ENCODE data around the gene ME3.

Gene ME3

DNA sequence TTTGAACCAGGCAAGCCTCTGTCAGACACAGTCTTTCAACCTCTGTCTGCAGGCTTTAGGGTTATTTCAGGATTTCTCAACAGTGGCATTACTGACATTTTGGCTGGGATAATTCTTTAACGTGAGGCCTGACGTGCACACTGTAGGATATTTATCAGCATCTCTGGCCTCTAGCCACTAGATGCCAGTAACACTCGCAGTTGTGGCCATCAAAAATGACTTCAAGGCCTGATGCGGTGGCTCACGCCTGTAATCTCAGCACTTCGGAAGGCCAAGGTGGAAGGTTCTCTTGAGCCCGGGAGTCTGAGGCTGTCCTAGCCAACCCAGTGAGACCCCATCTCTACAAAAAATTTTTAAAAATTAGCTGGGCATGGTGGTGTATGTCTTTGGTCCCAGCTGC lies 184.7 kb downstream of the ME3 start:
- DNase-seq (ENCODE audit: low spot score), result no peak

DNA sequence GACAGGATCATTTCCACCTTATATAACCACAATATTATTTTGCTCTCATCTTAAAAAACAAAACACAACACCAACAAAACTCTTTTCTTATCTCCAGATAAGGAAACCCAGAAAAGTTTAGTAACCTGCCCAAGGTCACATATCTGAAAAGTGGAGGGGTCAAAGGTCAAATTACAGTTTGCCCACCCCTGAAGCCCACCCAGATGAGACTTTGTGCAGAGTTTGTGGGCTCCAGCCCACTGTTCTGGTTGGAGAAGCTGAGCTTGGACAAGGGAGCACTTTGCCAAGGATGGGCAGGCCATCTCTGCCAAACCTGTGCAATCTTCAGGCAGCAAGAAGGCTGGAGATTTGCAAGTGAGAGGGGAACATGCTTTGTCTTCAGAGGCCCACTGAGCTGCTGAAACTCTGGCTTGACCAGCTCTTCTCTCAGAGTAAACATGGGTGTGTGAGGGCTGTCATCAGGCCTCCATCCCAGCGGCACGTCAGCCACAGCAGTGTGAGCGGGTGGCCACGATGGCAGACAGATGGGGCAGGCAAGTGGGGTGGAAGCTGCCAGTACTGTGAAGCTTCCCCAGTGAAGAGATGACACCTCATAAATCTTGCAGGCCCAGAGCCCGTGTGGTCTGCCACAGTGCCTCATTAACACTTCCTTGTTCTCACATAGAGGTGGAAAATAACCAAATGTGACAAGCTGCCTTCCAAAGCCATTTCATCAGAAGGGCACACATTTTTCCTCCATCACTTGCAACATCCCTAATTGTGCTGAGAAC lies 186.0 kb downstream of the ME3 start:
- no peak for DNase-seq (ENCODE audit: low spot score)

DNA sequence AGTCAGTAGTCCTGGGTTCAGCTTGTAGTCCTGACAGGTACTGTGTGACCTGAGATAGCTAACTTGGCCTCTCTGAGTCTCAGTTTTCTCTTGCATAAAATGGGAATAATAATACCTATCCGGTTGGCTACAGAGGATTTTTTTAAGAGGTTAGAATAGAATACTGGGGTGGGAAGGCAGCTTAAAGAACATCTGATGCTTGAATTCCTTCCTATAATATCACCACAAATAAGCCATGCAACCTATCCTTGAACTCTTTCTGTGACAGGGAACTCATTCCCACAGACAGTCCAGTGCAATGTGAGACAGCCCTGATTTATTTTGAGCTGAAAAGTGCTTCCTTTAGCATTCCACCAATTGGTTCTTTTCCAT lies 187.6 kb downstream of the ME3 start:
- no peak for DNase-seq (ENCODE audit: low spot score)

DNA sequence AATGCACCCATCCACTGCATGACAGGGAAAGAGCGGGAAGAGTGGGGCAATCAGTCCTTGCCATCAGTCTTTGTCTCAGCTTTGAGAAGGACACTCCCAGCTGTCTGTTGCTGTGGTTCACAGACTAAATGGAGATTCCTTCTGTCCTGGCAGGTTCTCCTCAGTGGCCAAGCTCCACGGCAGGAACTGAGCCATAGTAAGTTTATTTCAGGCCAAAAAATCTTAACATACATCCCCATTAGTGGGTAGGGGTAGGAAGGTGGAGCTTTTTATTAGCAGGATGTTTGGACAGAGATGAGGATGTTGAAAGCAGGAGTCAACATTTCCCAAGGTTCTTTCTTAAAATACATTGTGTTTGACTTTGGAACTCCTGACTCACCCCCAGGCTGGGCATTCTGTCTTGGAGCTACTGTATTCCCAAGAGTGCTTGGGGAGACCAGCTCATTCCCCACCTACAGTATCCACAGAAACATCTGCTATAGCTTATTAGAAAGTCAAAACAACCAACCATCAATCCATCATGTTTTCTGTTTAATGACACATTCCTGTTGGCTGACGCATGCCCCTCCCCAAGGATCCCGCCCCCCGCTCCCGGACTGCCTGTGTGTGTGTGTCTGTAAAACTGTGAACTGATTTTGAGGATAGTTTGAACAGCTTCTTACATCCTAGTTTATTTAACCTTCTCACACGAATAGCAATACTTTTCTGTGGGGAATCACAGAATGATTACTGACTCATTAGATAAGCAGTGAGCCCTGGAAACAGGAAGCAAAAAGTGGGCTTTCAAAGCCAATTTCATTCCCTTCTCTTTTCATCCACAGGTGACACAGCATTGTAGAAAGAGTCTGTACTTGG lies 188.2 kb downstream of the ME3 start:
- DNase-seq (ENCODE audit: low spot score), result peak; percentile 90

DNA sequence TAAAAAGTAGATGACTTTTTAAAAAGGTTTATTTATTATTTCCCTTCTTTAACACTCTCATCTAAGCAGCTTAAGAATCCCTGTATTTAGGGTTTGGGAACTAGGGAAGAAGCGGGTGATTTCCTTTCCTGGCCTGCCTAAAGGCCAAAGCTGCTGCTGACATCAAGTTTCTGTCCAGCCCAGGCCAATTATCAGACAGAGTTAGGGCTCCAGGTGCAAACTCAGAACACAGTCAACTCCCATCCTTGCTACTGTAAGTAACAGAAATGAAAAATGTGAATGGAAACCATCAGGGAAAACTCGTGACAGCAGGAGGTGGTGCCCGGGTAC lies 188.8 kb downstream of the ME3 start:
- no peak for DNase-seq (ENCODE audit: low spot score)

DNA sequence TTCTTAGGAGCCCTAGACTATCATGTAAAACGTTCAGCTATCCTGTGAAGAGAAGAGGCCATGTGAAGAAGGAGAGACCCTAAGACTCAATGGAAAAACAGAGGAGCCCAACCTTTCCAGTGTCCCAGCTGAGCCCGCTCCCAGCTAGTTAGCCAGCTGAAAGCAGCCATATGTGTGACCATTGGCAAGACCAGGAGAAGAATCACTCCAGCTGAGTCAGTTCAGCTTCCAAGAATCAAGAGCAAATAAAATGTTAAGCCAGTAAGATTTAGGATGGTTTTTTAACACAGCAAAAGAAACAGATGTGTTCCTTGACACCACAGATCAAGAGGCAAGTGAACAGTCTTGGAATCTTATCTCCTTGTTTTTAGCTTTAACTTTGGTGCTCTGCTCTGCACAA lies 189.7 kb downstream of the ME3 start:
- no peak for DNase-seq (ENCODE audit: low spot score)

DNA sequence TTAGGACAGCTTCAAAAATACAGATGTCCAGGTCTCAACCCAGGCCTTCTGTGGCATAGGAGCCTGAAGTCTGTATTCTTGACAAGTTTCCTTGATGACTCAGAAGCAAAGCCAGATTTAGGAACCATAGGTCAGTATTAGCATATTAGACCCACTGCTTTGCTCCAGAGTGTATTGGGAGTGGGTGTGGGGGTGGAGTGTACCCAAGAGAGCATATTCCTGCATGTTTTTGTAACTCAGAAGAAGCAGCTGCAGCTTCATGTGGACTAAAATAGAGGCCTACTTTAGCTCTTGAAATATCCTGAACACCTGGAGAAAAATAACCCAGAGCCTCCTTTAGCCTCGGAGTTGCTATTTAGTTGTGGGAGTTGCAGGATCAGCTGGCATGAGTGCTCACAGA lies 191.0 kb downstream of the ME3 start:
- no peak for DNase-seq (ENCODE audit: low spot score)

DNA sequence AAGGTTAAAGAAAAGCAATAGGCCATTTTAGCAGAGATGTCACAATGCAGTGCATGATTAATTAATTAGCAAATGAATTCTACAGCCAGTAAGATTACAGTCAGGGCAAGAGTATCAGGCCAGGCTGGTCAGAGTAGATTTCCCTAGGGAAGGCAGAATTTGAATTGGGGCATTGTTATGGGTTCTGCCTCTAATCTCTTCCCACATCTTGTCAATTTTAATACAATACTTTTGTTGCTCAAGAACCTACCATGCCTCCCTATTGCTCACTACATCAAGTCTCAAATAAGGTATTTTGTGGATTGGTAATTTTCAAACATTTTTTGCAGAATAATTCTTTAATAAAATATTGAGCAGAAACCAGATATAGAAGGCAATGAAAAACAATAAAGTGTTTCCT lies 194.1 kb downstream of the ME3 start:
- no peak for DNase-seq (ENCODE audit: low spot score)

DNA sequence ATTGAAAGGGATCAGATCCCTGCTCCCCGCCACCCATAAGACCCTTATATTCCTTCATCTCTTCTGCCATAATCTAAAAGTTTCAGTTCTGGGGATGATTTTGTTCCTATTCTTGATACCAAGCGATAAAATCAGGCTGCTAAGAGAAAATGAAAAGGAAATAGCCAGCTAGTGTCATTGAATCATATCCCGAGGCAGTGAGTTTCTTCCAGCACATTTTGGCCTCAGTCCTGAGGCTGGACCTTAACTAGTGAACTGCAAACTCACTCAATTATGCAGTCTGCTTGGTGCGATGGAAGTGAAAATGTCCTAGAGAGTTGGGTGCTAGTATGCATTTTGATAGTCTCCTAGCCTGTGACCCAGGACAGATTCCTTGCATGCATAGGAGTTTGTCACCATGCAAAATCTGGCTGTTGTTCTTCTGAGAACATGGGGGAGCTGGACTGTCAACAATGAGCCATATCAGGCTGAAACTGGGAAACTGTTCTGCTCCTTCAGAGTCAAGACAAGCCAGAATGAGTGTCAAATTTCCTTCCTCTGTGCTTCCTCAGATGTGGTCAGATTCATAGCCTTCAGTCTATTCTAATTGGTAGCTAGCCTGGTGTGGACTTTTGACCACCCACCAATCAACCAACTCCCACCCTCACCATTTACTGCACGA lies 194.8 kb downstream of the ME3 start:
- peak; percentile 20 for DNase-seq (ENCODE audit: low spot score)

DNA sequence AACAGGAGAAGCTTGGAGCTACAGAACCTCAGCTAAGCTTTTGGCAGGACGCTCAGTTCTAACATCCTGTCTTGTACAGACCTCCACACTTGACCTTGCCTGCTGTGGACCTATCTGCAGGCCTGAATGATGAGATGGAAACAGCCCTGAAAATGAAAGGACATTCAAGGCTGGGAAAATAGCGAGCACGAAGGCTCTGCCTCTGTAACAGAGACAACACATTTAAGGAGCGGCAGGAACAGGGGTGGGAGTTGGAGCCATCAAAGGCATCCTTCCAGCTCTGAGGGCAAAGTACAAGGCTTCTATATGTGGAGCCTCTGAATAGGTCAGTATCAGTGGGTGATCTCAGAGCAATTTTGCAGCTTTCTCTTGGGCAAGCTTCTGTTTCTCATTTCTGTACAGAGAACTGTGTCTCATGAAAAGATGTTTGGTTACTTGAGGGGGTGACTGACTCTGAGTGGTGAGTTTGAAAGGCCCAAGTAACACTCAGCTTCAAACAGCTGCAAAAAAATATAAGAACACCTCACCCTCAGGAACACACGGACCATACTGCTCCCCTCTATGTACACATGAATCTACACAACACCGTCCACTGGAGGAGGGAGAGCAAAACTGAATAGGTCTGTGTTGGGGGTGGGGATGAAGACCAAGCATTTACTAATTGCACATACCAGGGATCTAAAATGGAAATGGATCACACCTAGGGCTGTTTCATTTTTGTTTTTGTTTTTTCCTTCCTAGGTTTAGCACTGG lies 196.1 kb downstream of the ME3 start:
- DNase-seq (ENCODE audit: low spot score), result no peak

DNA sequence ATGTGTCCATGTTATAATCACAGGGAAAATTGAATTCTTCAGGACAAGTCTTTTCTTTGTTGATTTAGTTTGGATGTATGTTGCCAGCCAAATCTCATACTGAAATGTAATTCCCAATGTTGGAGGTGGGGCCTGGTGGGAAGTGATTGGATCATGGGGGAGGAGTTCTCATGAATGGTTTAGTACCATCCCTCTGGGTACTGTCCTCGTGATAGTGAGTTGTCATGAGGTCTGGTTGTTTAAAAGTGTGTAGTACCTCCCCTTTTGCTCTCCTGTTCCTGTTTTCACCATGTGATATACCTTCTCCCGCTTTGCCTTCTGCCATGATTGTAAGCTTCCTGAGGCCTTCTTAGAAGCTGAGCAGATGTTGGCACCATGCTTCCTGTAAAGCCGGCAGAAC lies 197.4 kb downstream of the ME3 start:
- no peak for DNase-seq (ENCODE audit: low spot score)

DNA sequence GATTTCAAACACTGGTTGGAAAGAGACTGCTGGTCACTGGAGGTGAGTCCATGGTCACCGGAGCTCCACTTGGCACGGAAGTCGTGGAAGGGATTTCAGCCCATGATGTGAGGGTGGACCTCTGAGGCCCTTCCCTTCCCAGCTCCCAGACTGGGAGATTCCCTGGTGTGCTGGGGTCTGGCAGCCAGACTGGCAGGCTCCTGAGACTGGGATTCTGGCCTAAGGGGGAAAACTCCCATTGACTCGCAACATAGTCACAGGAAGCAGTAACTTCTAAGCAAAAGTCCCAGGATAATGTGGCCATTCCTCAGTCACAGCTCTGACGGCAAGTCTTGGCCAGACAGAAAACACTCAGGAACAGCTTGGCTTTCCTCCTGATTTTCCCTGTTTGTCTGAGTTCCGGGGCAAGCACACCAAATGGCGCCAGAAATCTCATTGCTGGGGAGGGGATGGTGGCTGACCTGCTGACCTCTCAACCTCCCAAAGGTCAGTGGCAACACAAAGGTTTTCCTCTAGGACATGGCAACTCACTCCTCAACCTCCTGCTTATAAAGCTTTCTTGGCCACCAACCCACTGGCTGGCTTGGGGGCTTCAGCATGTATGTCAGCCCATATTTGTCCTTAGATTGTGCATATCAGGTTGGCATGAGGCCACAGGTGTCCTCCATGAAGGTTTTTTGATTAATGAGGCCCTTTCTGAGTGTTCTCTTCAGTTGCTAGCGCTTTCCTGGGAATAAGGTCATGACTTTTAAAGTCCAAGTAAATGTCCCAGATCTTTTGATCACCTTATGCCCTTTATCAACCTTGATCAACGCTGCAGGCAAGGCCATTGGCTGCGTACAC lies 198.2 kb downstream of the ME3 start:
- peak; percentile 43 for DNase-seq (ENCODE audit: low spot score)

DNA sequence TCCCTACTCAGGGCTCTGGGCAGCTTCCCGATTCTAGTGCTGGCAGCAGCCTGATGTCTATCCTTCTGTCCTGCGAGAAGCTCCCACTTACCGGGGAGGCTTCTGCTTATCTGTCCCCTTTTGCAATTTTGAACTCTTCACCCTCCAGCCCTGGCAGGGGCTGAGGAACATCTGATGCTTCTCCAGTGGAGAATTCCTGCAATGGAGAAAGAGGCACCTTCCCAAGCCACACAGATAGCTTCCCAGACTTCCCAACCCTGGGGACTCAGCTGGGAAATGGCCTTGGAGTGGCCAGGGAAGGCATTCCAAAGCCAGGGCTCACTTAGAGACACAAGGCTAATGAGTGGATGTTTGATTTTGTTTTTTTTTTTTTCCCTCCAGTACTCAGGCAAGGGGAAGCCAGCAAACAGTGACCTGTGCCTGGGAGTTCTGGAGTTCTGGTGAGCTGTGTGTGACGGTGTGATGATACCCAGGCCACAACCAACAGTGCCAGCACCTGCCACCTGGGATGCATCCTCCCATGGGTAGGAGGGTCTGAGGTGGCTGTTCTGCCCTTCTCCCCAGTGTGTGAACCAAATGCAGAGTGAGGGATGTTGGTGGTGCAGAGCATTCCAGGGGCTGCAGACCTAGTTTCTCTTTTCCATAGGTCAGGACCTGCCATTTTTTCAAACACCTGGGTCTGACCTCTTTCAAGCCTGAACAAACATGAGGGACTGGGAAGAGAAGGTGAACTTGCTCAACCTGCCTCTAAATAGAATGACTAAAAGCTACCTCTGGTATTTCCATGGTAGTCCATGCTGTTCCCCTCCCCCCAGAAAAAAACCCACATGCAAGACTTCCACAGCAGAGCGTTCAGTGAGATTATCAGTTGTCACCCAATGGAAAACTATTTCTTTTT lies 202.7 kb downstream of the ME3 start:
- DNase-seq (ENCODE audit: low spot score), result peak; percentile 38

DNA sequence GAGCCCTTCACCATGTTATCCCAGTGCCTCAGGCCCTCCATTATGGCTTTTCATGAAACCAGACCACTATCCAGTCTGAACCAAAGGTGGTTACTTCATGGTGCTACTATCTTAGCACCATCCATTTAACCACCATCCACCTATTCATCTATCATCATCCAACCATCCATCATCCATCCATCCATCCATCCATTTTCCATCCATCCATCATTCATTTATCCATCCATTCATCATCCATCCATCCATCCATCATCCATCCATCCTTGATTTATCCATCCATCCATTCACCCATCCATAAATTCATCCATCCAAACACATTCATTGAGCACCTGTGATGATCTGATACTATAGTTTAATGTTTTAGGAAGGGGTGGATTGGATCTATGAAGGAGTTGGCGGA lies 204.2 kb downstream of the ME3 start:
- no peak for DNase-seq (ENCODE audit: low spot score)

DNA sequence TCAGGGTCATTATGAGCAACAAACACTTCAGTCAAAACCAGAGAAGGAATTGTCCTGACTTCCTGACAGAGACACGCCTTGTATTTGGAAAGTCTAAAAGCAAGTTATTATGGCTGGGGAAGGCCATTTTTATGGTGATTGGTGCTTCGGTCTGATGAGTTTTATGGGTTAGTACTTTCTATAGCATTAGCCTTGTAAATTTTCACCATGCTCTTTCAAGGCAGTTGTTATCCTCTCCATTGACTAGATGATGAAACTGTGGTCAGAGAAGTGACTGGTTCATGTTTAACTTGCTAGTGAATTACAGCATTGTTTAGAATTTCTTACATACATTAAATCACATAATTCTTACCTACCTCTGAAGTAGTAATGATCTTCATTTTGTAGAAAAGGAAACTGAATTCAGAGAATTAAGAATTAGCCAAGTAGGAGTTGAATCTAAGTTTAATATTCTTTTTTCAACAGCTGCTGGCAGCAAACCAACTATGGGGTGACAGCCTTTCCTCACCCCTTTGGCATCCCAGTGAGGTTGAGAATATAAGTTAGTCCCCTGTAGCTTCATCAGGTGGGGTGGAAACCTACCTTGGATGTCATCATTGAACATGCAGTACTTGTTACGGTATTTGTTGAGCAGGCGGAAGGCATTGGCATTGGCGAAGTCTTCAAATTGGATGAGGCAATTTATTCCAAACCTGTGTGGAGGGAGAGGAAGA lies 207.8 kb downstream of the ME3 start:
- DNase-seq (ENCODE audit: low spot score), result no peak

DNA sequence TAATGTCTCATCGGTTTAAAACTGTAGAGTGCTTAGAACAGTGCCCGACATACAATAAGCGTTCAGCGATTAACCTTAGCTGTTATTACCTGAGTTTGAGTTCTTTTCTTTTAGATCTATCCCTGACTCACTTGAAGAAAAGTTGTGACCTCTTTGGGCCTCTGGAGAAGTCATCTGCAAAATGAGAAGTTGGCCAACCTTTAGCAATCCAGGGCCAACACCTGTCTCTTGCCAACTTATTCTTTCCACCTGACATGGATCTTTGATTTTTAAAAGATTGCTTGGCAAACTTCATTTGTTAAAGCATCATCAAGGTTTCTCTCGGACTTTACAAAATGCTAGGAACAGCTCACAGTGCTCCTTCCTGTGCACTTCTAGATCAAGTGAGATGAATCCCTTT lies 208.5 kb downstream of the ME3 start:
- DNase-seq (ENCODE audit: low spot score), result no peak

DNA sequence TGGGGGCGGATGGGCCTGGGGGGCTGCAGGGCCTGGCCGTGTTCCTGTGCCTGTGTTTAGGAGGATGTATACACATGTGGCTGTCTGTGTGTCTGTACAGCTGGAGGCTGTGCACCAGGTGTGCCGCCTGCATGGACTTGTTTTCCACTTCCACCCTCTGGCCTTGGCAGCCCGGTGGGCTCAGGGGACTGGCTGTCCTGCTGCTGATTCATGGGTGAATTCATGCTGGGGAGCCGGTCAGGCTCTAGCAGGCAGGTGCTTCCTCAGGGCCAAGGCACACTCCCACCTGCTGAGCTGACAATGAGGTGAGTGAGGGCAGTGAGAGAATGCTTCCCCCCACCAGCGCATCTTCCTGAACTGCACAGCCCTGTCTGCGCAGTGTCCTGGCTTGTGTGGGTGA lies 209.3 kb downstream of the ME3 start:
- DNase-seq (ENCODE audit: low spot score), result no peak

DNA sequence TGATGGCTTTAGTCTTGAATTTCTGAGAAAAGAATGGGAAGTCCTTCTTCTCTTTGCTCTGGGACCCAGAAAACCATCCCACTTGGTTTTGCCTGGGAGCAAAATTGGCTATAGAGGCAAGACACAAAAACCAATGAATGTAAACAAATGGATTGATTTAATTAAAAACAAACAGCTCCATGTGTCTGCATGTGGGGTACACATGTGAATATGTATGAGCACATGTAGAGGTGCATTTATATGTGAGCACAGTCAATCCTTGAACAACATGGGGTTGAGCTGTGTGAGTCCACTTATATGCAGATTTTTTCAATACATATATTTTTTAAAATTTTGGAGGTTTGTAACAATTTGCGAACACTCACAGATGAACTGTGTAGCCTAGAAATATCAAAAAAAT lies 210.5 kb downstream of the ME3 start:
- DNase-seq (ENCODE audit: low spot score), result no peak

DNA sequence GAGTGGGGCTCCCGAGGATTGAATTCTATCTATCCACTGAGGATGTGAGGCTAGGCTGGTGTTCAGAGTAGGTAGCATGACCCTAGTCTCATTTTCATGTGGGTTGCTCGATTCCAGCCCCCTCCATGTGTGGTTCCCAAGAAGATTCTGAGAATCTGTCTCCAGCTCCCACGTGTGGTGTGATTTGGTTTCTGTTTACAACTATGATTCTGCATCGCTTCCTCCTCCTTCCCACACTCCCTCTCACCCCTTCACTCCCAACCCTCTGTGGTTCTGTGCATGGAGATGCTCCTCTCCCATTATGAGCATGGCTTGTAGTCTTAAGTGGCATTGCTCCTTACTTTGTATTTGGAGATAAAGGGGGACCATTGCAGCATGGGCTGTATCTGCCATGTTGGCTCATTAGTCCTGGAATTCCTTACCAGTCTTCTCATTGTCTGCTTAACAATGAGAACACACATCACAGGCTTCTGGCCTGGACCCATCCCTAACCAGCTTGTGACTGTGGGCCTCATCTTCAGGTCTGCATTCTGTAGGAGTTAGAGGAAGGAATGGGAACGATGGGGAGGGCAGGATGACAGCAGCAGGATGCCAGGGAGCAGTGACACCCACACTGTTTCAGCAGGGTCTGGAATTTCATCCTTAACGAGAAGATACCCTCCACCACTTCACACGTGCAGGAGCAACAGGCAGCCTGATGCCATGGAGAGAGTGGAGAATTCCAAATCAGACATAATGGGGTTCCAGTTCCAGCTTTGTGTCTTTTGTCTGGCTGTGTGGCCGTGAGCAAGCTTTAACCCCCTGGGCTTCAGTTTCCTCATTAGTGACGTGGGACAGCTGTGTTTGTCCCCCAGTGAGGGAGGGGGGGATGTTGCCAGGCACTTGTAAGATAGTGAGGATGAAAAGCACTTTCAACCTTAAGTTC lies 211.7 kb downstream of the ME3 start:
- no peak for DNase-seq (ENCODE audit: low spot score)

All from AG20443 (cell line).